Stimulated activated naive CD8-positive, alpha-beta T cell treated with anti-CD3 and anti-CD28 coated beads, Interleukin-15, Interleukin-2, amounts not matched to agents 100 U/mL and 50 U/mL, for 24 hours (primary cell): ENCODE measurements around the gene VEZF1.

ENCODE experiments used
- ATAC-seq: fragments of 150-1000 bp; cut with Tn5 transposase; one replicate; pipeline ENCODE4 v1.10.0; 2021
- DNase-seq: peaks from one replicate; pipeline ENCODE4 v3.0.0; 2021

The VEZF1 gene, protein sequence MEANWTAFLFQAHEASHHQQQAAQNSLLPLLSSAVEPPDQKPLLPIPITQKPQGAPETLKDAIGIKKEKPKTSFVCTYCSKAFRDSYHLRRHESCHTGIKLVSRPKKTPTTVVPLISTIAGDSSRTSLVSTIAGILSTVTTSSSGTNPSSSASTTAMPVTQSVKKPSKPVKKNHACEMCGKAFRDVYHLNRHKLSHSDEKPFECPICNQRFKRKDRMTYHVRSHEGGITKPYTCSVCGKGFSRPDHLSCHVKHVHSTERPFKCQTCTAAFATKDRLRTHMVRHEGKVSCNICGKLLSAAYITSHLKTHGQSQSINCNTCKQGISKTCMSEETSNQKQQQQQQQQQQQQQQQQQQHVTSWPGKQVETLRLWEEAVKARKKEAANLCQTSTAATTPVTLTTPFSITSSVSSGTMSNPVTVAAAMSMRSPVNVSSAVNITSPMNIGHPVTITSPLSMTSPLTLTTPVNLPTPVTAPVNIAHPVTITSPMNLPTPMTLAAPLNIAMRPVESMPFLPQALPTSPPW

DNA sequence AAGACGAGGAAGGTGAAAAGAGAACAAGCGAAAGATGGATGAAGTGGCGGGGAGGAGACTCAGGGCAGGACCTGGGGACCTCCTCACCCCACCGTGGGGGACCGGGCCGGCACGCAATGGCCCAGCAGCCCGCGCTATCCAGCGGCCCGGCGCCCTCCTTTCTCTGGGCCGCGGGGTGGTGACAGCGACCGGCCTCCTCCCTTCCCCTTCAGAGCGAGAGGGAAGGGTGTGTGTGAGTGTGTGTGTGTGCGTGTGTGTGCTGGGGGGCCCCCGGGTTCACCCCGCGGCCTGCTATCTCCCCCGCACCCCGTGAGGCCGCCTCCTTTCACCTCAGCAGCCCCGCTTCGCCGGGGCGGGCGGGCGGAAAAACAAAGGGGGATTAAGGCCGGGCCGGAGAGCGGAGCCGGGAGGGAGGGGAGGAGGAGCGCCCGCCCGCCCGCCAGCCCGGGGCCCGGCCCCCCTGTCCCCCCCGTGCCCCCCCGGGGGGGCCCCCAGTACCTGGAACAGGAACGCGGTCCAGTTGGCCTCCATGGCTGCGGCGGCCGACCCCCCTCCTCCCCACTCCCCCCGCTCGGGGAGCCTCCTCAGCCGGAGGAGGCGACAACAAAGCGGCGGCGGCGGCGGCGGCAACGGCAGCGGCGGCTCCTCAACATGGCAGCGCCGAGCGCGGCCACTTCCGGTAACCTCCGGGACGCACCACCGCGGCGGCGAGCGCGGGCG, at the start of gene VEZF1:
VEZF1 (minus strand) TSS at position 674 of the 720 bp plus-strand sequence; CDS start at position 531, 143 bp downstream.
- ATAC-seq (peak; percentile 53), DNase-seq (peak; percentile 82)

DNA sequence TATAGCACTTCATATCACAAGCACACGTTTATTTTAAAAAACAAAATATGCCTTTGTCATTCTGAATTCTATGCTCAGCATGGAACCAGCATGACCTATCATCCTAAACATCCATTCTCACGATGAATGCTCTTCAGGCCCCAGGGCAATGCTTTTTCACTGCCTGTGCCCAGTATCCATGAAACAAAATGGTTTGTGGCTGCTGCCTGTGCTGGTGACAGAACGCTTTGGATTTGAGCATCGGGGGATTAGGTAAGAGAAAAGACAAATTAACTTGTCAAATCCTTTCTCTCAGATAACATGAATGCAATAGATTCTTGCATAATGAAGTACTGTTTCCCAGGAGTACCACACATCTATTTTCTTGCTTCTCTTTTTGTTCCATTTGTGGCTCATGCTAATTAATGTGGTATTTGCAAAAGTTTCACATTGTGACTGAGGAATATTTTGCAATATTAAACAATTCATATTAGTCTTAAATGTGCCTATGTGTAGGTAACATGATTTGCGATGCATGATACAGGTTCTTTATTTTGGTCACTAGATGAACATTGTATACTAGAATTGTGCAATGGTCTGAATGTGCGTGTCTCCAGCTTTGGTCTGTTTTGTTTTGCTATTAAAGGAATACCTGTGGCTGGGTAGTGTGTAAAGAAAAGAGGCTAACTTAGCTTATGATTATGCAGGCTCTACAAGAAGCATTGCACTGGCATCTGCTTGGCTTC, 44.8 kb upstream of the VEZF1 start:
- ATAC-seq (no peak), DNase-seq (no peak)

DNA sequence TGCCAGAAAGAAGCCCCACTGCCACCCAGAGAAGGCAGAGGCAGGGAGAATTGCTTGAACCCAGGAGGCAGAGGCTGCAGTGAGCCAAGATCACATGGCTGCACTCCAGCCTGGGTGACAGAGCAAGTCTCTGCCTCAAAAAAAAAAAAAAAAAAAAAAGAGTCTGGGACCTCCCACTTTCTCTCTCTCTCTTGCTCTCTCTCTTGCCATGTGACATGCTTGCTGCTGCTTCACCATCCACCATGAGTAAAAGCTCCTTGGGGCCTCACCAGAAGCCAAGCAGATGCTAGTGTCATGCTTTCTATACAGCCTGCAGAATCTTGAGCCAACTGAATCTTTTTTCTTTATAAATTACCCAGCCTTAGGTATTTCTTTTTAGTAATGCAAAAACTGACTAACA, 40.5 kb upstream of the VEZF1 start:
- ATAC-seq (no peak), DNase-seq (no peak)

DNA sequence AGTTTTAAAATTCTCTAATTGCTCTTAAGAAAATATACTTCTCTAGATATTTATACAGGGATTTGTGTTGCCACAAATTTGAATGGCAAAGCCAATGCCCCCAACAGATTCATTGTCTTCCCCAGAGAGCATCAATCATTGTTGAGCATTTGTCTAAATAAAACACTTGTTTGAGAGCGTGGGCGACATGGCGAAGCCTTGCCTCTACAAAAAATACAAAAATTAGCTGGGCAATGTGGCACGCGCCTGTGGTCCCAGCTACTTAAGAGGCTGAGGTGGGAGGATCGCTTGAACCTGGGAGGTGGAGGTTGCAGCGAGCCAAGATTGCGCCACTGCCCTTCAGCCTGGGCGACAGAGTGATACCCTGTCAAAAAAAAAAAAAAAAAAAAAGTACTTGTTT, 32.3 kb upstream of the VEZF1 start:
- DNase-seq (no peak), ATAC-seq (no peak)

DNA sequence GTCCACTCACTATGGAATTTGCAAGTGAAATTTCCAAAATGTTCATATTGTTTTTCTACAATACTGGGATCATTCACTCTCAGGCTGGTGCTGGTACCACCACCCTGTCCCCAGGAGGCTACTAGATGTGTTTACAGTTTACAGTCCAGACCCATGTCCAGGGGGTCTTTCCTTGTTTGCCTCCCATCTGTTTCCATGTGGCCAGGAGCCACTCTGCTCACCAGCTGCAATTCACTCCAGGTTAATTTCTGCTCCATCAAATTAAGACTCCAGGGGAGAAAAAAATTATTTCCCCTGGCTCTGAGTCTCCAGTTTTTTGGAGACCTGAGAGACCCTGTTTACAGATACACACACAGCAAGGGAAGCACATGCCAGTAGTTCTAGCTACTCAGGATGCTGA, 31.5 kb upstream of the VEZF1 start:
- no peak for DNase-seq
- no peak for ATAC-seq

DNA sequence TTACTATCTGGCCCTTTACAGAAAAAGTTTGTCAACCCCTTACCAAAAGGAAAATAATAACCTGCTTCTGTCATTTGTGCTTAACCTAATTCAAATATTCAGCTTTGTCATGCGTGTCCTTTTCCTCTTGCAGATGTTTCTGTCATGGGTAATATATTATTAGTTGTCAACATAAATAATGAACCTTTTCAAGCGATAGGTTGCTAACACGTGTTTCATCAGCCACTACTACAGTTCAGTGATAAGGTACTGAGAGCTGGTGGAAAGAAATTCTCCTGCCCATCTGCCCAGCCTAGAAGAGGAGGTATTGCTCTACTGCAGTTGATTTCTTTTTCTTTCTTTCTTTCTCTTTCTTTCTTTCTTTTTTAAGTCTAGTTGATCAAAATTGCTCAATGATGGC, 31.0 kb upstream of the VEZF1 start:
- DNase-seq: no peak
- no peak for ATAC-seq

DNA sequence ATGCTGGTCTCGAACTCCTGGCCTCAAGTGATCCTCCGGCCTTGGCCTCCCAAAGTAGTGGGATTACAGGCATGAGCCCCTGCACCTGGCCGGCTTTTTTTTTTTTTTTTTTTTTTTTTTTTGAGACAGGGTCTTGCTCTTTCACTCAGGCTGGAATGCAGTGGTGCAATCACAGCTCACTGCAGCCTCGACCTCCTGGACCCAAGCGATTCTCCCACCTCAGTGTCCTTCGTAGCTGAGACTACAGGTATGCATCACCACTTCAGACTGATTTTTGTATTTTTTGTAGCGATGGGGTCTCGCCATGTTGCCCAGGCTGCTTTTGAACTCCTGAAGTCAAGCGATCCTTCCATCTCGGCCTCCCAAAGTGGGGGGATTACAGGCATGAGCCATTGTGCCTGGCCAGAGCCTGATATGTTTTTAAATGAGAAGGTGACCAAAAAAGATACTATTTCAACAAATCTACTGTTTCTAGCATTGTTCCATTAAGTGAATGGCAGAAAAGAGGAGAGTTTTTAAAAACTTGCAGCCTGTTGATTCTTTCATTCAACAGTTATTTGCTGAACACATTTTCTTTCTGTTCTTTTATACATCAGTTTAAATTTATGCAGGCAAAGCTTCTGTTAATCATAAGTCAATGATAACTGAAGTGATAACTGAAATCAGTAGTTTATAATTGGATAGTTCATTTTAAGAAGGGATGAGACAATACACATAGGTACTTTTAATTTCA, 22.2 kb upstream of the VEZF1 start:
- DNase-seq (no peak), ATAC-seq (no peak)

DNA sequence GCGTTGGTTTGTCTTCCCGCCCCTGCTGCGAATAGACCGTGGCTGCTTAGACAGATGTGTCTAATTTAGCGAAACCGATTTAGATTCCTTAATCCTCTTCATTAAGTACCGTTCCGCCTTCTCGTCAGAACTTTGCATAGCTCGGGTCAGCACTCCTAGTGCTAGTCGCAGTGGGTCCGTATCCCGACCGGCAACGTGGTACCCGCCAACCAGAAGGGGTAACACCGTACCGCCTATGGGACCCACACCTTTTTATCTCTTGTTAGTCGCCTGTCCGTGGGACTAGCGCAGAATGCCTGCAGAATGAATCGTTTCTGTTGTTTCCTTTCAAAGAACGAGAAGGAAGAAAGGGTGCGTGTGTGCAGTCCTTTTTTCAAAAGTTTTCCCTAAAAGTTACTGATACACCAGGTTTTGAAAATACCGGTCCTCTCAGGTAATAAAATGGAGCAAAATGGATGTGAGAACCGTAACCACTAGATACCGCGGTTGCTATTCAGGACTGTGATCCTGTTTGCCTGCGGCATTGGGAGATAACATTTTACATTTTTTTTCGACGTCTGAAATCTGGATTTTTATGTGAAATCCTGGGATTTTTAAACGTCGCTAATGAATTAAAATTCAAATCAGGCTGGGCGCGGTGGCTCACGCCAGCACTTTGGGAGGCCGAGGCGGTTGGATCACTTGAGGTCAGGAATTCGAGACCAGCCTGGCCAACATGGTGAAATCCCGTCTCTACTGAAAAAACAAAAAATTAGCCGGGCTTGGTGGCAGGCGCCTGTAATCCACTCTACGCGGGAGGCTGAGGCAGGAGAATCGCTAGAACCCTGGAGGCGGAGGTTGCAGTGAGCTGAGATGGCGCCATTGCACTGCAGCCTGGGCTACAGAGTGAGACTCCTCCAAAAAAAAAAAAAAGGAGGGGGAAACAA, 20.0 kb upstream of the VEZF1 start:
- ATAC-seq (peak; percentile 29), DNase-seq (peak; percentile 14)

DNA sequence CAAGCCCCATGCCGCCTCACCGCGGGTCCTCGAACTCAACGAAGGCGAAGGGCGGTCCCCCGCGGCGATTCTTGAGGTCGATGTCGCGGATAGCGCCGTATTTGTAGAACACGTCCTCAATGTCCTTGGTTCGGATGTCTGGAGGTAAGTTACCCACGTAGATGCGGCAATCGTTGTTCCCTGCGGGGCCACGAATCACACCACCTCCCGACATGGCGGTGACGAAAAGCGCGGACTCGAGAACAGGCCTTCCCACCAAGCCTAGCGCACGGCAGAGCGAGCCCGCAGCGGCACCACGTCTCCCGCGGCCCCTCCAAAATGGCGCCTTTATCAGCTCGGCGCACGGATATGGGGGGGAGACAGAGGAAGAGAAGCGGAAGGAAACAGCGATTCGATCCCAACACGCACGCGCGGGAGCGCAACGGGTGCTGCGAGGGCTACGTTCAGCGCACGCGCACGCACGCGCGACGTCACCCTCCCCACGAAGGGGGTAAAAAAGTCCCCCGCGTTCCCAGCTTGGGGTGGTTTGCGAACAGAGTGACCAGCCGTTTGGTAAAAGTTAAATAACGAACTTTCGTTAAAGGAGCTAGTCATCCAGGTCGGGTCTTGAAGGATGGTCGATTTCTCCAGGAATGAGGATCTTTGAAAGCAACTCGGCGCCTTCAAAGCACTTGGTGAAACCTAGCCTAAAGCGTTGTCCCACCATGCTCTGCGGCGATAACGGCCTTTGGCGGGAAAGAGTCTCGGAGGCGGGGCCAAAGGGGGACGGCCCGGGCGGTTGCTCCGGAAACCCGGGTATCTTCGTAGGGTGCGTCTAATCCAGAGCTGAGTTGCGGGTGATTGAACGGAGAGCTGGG, 19.1 kb upstream of the VEZF1 start, which contains the start of gene SRSF1:
SRSF1 (minus strand) TSS at position 323 of the 857 bp plus-strand sequence; CDS start at position 214, 109 bp downstream.
- ATAC-seq: peak; percentile 92
- peak; percentile 98 for DNase-seq

DNA sequence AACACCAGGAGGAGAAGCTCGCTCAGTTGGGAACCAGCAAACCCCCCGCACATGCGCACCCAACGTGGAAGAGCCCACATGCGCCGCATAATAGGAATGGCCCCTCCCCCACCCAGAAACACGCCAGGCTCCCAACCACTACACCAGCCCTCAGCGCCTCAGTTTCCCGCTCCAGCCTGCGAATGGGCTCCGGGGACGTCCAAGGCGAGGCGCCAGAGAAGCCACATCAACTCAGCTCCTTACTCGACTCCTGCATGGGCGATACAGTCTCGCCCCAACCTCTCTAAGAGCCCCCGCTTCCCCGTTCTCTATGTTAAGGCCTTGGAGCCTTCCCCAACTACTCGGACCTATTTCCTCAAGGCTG, 18.5 kb upstream of the VEZF1 start:
- peak; percentile 40 for ATAC-seq
- peak; percentile 81 for DNase-seq

DNA sequence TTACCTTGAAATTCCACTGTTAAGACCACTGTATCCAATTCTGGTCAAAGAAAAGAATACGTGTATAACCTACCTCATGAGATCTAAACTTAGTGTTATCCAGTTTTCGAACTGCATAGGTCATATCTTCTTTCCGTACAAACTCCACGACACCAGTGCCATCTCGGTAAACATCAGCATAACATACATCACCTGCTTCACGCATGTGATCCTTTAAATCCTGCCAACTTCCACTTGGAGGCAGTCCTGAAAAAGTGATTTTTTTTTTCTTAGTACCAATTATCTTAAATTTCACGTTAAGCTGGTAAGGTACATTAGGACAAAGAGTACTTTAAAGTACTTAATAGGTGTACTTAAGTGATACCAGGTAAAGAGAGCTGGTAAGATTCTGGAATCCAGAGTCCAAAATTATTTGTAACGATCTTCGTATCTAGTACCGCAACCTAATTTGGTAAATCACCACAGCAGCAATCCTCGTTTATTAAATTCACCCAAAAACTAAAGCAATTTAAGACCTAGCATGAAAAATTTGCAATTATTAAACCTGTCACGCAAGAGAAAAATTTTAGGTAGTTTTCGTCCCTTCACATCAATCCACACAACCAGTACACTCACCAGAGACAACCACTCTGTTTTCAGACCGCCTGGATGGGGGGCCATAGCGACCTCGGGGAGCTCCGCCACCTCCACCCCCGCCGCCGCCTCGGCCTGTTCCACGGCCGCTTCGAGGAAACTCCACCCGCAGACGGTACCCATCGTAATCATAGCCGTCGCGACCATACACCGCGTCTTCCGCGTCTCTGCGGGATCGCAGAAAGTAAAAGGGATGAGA, 17.9 kb upstream of the VEZF1 start:
- DNase-seq: no peak

DNA sequence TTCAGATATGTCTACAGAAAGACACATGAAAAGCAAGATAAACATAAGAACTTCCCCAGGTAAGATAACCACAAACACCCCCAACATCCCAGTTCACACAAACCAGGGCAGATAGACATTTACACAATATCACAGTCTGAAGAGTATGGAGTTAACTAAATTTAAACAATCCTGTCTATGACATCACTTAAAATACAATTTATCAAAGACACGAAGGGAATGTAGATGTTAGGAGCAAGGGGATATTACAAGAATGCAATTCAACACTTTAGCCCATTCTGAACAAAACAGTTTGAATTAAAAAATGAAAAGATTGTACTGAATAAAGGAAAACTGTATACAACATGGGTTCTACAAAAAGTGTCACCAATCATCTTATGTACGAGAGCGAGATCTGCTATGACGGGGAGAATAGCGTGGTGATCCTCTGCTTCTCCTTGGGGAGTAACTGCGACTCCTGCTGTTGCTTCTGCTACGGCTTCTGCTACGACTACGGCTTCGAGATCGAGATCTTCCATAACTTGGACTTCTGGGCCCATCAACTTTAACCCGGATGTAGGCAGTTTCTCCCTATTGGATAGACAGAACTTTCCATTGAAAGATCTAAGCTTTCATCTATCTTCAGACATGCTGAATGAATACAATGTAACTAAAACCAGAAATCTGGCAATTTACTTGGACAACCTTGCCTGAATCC, 17.1 kb upstream of the VEZF1 start:
- ATAC-seq: no peak
- no peak for DNase-seq

More for the DNA sequence above, 17.9 kb upstream of the VEZF1 start:
- peak; percentile 2 for ATAC-seq

DNA sequence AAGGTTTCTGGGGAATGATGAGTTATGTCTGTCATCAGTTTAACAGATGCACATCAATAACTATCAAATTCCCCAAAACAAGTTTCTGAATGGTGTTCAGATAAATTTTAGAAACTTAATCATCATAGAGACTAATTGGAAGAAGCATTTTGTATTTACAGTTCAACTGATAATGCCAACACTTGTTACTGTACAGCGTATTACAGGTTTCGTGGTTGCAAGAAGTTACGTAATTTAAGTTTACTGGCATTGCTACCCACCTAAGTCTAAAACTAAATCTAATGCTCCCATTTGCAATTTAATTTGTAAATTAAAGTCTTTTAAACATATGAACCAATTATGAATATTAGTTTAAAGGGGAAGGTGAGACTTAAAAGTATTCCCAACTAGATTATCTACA, 16.0 kb upstream of the VEZF1 start:
- ATAC-seq: no peak
- DNase-seq: no peak

DNA sequence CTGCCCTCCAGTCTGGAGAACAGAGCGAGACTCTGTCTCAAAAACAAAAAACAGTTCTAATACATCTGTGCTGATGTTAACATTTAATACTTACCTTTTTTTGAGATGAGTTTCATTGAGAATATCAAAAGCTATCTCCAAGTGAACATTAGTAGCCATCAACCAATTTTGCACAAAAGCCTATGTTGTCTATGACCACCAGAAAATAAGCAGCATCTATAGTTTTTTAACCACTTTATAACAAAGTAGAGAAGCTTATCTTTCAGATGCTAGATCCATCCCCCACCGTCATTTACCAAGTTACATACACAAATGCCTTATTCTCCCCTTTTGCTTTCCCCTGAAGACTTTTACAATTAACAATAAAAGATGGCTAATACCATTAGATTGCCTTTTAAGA, 14.9 kb upstream of the VEZF1 start:
- DNase-seq (no peak), ATAC-seq (no peak)

DNA sequence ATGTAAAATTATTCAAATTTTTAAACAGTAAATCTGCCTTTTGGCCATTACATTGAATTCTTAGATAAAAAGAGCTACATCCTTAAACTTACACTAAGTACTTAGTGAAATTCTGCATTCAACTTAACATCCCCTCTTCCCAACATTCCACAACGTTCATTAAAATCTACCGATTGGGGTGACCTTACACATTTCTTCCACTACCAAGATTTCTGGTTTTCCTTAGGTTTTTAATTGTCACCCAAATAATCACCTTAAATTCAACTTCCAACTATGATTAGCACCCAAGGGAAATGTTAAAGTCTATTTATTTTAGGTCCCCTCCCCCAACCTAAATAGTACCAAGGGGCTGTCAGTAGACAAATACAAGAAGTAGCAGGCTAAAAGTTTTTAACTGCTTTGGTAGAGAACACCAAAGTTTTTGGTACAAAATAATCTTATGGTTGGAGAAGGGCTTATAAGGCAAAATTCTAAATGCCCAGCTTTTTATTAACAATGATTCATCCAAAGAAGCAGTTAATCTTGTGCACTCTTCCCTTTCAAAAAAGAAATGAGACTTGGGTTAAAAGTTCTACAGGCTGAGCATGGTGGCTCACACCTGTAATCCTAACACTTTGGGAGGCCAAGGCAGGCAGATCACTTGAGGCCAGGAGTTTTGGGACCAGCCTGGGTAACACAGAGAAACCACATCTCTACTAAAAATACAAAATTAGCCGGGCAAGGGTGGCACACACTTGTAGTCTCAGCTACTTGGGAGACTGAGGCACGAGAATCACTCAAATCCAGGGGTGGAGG, 14.3 kb upstream of the VEZF1 start:
- ATAC-seq (no peak), DNase-seq (no peak)

DNA sequence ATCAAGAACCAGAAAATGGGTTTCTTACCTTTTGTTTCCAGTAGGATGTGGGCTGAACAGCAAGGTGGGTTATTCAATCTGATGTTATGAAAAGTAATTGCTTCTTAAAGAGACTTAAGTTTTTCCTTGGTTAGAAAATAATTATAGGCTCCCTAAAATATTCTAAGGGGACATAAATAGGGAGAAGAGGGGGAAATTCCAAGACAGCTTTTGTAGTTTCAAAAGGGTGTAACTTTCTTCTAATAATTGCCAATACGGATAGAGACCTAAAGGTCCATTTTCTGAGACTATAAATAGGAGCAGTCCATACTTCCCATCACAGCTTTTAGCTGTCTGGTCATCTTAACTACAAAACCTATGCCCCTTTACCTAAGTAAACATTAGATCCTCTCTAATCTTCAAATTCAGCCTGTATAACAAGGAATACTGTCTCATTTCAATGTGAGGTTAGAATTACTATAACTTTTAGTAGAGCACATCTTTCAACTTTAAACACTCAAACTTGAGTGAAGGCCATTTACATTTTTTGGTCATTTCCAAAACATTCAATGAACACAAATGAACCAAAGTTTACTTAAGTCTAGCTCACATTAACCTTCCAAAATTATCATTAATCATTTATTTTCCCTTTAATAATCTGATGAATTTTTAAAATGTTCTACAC, 13.5 kb upstream of the VEZF1 start:
- DNase-seq (no peak), ATAC-seq (no peak)

DNA sequence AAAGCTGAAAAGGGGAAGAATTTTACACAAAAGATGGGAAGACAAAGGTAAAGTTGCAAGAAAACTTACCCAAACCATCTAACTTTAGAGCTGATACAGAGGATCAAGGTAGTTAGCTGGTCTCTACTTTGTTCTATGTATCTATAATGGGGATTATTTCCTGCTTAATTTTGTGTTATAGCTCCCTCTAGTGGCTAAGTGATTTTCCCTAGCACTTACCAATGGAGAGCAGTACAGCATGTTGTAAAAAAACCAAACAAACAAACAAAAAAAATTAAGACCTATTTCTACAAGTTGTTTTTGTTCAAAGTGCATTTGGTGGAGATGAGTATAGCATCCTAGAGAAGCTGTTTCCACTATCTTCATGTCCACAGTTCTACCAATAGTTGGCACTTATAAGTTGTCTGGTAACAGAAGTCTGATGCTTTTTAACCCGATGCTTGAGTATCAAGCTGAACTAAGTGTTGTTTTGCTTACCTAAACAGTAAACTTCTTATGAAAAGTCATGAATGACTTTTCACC, 11.5 kb upstream of the VEZF1 start:
- no peak for DNase-seq
- peak; percentile 62 for ATAC-seq
